ENCODE results near the gene ELP4.

- no peak for TF ChIP-seq CTCF (IDR thresholded peaks at IDR 0.05; ENCODE audit: borderline replicate concordance, extremely low read depth, low read length, poor library complexity, severe bottlenecking)
- no peak for TF ChIP-seq EZH2 (IDR thresholded peaks at IDR 0.05; ENCODE audit: borderline replicate concordance, low read depth, low read length, severe bottlenecking)
Measured at GRCh38 chr11:31826536-31827438, 317.2 kb downstream of the ELP4 start.
